Suppressor macrophage treated with lipopolysaccharide for 1 hour (primary cell): ENCODE results near the gene PARP11.

ENCODE experiments used
- DNase-seq, 3 donors: peaks; one replicate each; pipeline ENCODE4 v3.0.0-alpha.2; 2020 to 2022

Gene PARP11

DNA sequence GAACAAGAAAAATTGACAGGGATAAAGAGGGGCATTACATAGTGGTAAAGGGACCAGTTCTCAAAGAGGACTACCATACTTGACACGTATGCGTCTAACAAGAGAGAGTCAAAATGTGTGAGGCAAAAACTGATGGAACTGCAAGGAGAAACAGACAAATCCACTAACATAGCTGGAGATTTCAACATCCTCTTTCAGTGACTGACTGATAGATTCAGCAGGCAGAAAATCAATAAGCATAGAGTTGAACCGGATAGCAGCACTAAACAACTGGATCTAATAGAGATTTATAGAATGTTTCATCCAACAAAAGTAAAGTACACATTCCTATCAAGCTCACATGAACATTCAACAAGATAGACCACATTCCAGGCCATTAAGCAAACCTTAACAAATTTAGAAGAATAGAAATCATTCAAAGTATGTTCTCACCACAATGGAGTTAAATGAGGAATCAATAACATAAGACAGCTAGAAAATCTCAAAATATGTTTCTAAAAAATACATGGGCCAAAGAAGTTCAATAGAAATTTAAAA lies 104.2 kb downstream of the PARP11 start:
- DNase-seq: no peak

DNA sequence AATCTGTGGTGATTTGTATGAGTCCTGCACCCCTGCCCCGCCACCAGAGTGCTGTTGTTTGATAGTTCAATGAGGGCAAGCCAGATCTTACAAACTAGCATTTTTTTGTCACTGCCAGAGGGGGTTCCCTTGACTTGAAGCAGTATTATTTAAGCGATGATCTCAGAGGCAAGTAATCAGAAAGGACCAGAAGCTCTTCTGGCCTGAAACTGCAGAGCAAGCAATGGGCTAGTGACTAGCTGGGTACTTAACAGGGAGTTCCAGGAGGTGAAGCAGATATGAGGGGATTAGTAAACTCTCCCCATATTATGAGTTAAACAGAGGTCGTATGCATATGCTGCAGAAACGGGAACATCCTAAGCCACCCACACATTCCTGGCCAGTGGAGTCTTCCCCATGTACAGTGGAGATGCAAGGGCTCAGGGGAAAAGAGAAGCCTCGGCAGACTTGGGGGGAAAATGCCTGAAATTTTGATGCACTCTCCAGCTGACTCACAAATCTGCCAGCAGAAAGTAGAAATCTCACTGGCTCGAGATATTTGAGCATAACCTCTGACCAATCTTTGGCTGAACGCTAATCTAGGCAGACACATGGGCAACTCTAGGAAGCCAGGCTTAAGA lies 112.0 kb downstream of the PARP11 start:
- peak; percentile 25 to 58 (median 31) for DNase-seq

DNA sequence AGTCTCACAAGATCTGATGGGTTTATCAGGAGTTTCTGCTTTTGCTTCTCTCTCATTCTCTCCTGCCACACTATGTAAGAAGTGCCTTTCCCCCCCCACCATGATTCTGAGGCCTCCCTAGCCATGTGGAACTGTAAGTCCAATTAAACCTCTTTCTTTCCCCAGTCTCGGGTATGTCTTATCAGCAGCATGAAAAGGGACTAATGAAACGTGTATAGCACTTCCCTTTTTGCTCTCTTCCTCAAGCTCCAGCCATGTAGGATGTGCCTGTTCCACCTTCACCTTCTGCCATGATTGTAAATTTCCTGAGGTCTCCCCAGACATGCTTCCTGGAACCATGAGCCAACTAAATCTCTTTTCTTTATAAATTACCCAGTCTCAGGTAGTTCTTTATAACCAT lies 113.3 kb downstream of the PARP11 start:
- DNase-seq: no peak
